ENCODE results near the gene AP2B1. TPM values are rescaled to one million over a fixed set of nuclear protein-coding genes. Genes with fewer than 3 reads are reported as not detected.

The AP2B1 gene
- total RNA-seq, 2 donors from 2014 or later: 29.3 to 43.6 TPM

DNA sequence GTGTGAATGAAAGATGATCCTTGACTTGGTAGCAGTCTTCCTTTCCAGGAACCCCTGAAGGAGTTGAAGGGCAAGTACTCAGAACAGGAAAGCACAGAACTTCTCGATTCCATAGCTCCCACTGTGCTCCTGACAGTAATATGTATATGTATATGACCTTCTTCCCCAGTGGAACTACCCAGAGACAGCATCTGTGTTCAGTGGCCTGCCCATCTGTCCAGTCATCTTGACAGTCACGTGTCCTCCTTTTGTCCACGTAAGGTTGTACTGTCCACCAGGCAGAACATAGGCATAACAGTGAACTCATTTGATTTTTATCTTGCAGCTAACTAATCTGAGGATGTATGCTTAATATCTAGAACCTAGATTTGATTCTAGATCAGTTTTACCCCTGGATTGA lies 106.5 kb downstream of the AP2B1 start:
- intact Hi-C loops (cut with DNase I): no loop called here
- TF ChIP-seq, protein P1, sequence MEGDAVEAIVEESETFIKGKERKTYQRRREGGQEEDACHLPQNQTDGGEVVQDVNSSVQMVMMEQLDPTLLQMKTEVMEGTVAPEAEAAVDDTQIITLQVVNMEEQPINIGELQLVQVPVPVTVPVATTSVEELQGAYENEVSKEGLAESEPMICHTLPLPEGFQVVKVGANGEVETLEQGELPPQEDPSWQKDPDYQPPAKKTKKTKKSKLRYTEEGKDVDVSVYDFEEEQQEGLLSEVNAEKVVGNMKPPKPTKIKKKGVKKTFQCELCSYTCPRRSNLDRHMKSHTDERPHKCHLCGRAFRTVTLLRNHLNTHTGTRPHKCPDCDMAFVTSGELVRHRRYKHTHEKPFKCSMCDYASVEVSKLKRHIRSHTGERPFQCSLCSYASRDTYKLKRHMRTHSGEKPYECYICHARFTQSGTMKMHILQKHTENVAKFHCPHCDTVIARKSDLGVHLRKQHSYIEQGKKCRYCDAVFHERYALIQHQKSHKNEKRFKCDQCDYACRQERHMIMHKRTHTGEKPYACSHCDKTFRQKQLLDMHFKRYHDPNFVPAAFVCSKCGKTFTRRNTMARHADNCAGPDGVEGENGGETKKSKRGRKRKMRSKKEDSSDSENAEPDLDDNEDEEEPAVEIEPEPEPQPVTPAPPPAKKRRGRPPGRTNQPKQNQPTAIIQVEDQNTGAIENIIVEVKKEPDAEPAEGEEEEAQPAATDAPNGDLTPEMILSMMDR (IDR thresholded peaks at IDR 0.05): no peak
- TF ChIP-seq POLR2A (IDR thresholded peaks at IDR 0.05): no peak
- Histone ChIP-seq H3K27ac (no peak overlapping the region), H3K4me1 (no peaks in the 10 kb centered on the region), H3K9me3 (no peaks in the 10 kb centered on the region), H3K27me3 (no peaks in the 10 kb centered on the region), H3K4me3 (no peak overlapping the region), H3K36me3 (replicated peaks in 1 of 2; ENCODE audit: insufficient read depth in 1 of 2, low read depth in 2 of 2) (peaks cover 0 to 3% of the 10 kb centered on the region in 2 donors)
- ATAC-seq (no peak), DNase-seq (no peak)
- 93% methylated on average over 3 of the region's 3 CpGs for WGBS, 2 donors

DNA sequence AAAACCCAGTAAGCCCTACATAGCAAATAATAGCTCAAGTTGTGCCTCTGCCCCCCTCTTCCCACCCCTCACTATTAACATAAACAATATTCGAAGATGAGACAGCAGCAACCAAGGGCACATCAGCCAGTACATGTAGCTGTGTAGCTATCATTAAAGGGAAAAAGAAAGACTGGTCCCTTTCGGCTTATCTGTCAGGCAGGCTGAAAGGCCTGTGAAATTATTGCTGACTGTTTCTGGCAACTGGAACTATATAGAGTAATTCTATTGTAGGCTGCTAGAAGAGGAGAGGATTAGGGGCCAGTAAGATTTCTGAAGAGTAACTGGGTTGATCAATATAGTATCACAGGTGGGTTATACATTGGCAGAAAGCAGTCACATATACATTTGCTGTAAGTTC lies 107.8 kb downstream of the AP2B1 start:
- WGBS, 2 donors: 84 to 89% methylated on average over 2 of the region's 2 CpGs
- H3K36me3 ChIP-seq (replicated peaks in 1 of 2; ENCODE audit: insufficient read depth in 1 of 2, low read depth in 2 of 2): peaks cover 0 to 3% of the 10 kb centered on the region in 2 donors
- no peak overlapping the region for H3K4me3 ChIP-seq
- H3K27me3 ChIP-seq: no peaks in the 10 kb centered on the region
- H3K4me1 ChIP-seq: no peaks in the 10 kb centered on the region
- no peaks in the 10 kb centered on the region for H3K9me3 ChIP-seq
- TF ChIP-seq POLR2A (IDR thresholded peaks at IDR 0.05): no peak
- TF ChIP-seq, protein P1 (IDR thresholded peaks at IDR 0.05): no peak
- intact Hi-C loops (cut with DNase I): no loop called here
- ATAC-seq (no peak), DNase-seq (no peak)
- H3K27ac ChIP-seq: no peak overlapping the region

DNA sequence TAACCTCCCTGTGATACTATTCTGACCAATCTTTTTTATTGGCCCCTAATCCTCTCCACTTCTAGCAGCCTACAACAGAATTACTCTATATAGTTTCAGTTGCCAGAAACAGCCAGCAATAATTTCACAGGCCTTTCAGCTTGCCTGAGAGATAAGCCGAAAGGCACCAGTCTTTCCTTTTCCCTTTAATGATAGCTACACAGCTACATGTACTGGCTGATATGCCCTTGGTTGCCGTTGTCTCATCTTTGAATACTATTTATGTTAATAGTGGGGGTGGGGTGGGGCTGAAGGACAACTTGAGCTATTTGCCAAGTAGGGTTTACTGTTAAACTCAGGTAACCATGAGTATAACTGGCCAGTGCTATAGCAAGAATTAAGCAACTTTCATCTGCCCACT lies 108.5 kb downstream of the AP2B1 start:
- Histone ChIP-seq H3K27ac (no peak overlapping the region), H3K4me3 (no peak overlapping the region), H3K9me3 (no peaks in the 10 kb centered on the region), H3K27me3 (no peaks in the 10 kb centered on the region), H3K36me3 (replicated peaks in 1 of 2; ENCODE audit: insufficient read depth in 1 of 2, low read depth in 2 of 2) (peaks cover 0 to 3% of the 10 kb centered on the region in 2 donors), H3K4me1 (no peaks in the 10 kb centered on the region)
- DNase-seq: no peak
- no peak for ATAC-seq
- TF ChIP-seq, protein P1 (IDR thresholded peaks at IDR 0.05): no peak
- TF ChIP-seq POLR2A (IDR thresholded peaks at IDR 0.05): no peak
- 53 to 61% methylated on average over 2 of the region's 2 CpGs for WGBS, 2 donors
- intact Hi-C loops (cut with DNase I): no loop called here

DNA sequence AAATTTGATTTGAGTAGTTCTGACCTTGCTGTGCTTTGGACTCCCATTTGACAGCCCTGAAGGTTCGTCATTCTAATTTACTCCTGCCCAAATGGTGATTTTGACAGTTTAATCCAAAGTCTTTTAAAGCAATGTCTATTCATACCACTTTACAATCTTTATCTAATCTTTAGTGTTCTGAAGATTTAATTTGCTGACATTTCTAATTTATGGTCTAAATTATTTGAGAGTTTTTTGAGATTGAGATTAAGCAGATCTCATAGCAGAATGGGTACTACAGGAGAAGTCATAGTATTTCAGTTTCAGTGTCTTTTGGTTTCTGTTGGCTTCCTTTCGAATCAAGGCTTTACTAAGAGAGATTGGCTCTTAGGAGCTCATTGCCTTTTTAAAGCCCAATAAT lies 111.7 kb downstream of the AP2B1 start:
- intact Hi-C loops (cut with DNase I): no loop called here
- no peak for TF ChIP-seq POLR2A (IDR thresholded peaks at IDR 0.05)
- TF ChIP-seq, protein P1 (IDR thresholded peaks at IDR 0.05): no peak

DNA sequence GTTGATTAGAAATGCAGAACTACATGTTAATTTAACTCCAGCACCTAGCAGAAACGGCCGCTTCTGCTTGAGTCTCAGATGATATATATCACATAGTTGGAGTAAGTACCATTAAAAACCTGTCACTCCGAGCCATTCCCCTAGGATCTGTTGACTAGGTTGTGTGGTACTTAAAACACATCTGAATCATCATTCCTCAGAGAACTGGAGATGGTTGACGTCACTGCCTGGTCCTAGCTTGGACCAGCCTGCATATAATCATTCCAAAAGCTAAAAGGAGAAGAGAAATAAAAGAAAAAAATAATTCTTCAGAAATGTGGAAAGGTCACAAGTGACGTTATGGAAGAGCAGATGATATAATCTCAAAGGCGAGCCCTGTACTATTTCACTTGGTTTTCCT lies 113.0 kb downstream of the AP2B1 start:
- H3K36me3 ChIP-seq (replicated peaks in 1 of 2; ENCODE audit: insufficient read depth in 1 of 2, low read depth in 2 of 2): no peaks in the 10 kb centered on the region
- intact Hi-C loops (cut with DNase I): no loop called here
- TF ChIP-seq, protein P1 (IDR thresholded peaks at IDR 0.05): no peak
- no peak for TF ChIP-seq POLR2A (IDR thresholded peaks at IDR 0.05)
- no peaks in the 10 kb centered on the region for H3K27me3 ChIP-seq
- H3K4me3 ChIP-seq: no peak overlapping the region
- H3K4me1 ChIP-seq: no peaks in the 10 kb centered on the region
- 89 to 91% methylated on average over 6 of the region's 6 CpGs for WGBS, 2 donors
- no peaks in the 10 kb centered on the region for H3K9me3 ChIP-seq
- DNase-seq (no peak), ATAC-seq (no peak)
- no peak overlapping the region for H3K27ac ChIP-seq

More for the DNA sequence above, 111.7 kb downstream of the AP2B1 start:
- DNase-seq (no peak), ATAC-seq (no peak)
- Histone ChIP-seq H3K27me3 (no peaks in the 10 kb centered on the region), H3K9me3 (no peaks in the 10 kb centered on the region), H3K36me3 (replicated peaks in 1 of 2; ENCODE audit: insufficient read depth in 1 of 2, low read depth in 2 of 2) (peaks cover 0 to 3% of the 10 kb centered on the region in 2 donors), H3K4me1 (no peaks in the 10 kb centered on the region), H3K27ac (no peak overlapping the region), H3K4me3 (no peak overlapping the region)
- 89% methylated on average over 2 of the region's 2 CpGs for WGBS, 2 donors

Measured in body of pancreas (tissue), 4 donors.